Stimulated activated CD8-positive, alpha-beta memory T cell treated with anti-CD3 and anti-CD28 coated beads, Interleukin-2, amount 100 ng/mL, for 48 hours (primary cell): ENCODE data around the gene CLINT1.

Source experiments
- DNase-seq, 2 donors: peaks; one replicate each; pipeline ENCODE4 v3.0.0-alpha.2; 2020; ENCODE audit warnings: low read depth in 2 of 2

Gene CLINT1

DNA sequence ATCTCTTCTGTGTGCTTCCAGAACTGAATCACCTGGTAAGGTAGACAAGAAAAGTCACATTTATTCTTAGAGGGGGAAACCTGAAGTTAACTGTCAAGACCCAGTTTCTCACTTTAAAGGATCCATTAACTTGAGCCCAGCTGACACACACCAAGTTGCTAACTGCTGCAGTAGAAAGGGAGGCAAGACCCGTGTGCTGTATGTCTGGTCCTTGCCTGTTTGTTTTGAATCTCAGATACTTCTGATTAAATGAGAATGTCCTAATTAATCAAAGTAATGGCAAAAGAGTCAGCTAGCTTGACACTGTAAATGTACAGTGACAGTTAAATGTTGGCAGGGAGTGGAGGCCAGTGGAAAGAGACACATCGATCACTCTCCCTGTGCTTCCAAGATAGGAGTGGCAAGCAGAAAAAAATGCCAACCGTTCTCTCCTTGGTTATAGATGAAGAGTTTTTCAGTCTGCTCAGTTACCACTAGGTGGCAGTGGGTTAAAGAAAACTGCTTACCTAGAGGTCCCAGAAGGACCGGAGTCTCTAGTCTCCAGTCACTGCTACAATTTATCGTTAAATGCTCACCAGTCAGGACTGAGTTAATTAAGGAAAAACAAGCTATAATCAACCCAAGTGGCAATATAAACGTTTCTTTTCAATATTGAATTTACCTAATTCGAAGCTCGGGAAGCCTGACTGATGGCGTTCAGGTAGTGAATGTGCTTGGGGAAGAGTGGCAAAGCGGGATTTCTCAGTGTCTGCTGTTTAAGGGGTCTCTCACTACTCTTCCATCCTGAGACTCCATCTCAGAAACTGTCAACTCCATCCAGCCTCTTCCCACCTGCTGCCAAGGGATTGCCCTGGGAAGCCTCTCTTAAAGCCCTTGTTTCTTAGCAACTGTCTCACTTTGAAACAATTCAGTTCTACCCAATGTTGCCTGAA, 97.0 kb downstream of the CLINT1 start:
- no peak for DNase-seq

DNA sequence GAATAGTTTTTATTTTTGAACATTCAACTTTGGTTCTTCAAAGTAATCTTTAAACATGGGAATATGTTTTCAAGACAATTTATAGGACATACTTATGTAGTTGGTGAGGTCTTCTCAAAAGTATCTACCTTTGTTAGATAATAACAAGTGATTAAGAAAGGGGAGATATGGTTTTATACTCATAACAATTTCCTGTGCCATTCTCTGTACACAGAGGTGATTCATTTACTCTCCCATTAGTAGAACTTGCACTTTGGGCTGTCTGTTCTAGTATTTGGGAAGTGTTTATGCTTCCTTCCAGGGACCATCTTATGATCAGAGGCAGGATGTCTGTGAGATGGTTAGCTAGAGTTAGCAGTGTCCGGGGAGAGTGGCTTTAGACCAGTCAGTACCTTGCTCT, 100.2 kb downstream of the CLINT1 start:
- no peak for DNase-seq

DNA sequence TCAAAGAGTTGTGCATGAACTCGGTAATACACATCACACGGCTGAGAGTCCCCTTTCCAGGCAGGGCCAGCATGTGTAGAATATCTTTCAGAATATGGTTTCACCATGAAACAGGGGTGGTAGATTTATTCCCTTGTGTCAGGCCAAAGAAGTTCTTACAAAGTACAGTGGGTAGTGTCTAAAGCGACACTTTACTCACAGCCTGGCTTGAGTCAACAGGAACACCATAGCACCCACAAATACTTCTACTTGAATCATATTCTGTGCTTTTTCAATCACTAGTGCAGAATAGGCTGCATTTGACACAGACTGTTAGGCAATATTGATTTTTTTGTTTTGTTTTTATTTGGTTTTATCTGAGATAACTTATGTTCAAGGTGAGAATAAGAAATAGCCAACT, 102.8 kb downstream of the CLINT1 start:
- DNase-seq: no peak

DNA sequence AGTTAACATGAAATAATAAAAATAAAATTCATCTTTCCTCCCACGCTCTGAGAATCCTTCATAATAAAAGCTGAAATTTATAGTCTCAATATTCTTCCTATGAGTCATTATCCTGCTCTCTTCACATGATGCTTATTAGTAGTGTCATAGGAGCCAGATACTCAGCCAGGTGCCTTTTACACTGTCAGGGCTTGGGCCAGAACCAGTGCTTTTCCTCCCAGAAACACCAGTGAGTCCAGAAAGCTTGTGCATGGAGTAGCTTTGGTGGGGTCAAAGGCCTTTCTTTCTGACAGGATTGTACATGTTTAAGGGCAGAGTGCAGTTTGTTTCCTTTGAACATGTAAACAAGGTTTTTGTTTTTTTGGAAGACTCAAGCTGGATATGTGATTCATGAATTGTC, 108.6 kb downstream of the CLINT1 start:
- no peak for DNase-seq

DNA sequence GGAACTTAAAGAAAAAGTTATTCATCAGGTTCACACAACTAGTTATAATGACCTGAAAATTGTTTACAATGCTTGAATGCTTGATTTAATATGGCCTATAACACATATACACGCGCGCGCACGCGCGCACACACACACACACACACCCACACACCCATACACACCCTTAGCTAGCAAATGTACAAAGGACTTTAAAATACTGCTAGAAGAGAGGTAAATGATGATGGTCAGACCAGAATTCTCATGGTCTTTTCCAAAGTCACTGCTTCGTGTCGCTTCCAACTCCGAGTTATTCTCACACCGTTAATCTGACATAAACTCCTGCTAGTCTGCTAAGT, 109.5 kb downstream of the CLINT1 start:
- DNase-seq: no peak

DNA sequence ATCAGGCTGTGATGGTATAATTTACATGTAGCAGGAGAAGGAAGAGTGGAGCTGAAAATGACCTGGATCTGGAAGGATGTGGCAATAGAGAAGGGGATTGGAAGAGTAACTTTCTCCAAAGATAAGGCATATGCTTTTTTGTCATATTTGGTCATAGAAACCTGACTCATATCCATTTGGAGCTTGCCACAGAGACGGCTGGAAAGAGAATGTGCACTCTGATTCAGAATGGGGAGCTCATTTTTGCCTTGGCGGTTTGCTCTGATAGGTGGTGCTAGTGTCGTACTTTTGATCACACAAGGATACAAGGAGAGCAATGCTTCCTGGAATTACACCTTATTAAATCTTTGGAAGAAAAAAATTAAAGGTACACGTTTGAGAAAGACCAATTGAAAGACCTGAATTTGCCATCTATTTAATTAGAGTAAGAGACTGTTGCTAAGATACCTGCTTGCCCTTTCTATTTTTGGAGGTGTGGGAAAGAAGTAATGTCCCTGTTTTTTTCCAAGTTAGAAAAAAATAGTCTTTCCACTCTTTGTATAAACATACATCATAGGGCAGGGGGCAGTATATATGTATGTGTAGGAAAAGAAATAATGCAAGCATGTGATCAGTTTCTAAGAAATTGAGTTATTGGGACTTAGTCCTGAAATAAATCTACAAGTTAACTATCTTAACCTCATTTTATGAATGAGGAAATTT, 110.0 kb downstream of the CLINT1 start:
- no peak for DNase-seq

DNA sequence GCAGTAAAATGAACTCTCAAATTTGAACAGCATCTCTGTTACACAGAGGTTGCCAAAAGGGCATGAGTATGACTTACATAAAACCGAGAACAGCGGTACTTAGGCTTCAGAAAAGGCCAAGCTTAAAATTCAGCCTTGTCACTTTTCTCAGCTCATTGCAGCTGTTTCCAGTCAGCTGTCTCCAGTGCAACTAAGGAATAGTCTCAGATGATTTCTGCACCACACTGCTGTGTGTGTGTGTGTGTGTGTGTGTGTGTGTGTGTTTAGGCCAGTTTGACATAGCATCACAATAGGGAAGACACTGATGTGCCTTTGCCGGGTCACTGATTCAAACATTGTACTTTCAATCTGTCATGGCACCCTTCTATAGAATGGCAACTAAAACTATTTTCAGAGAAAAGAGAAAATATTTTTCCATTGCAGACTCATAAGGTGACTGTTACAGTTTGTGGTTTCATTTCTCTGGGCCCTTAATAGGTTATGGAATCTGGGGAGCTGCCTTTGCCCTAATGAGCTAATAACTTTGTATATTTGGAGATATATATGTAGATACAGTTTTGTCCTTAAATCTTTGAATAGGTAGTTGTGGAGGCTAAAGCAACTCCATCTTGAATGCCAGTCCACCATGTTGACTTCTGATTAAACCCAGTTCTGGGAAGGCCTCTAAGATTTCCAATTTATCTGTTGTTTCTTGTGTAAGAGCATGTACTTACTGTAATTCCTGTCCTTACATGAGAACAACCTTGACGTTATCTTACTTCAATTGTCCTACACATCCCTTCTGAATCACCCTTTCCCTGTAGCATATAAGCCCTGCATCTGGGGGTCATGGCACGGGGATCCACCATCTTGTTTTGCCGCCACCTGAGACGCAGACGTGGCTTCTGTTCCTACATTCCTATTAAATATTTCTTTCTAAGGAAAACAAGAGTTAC, 110.9 kb downstream of the CLINT1 start:
- no peak for DNase-seq

DNA sequence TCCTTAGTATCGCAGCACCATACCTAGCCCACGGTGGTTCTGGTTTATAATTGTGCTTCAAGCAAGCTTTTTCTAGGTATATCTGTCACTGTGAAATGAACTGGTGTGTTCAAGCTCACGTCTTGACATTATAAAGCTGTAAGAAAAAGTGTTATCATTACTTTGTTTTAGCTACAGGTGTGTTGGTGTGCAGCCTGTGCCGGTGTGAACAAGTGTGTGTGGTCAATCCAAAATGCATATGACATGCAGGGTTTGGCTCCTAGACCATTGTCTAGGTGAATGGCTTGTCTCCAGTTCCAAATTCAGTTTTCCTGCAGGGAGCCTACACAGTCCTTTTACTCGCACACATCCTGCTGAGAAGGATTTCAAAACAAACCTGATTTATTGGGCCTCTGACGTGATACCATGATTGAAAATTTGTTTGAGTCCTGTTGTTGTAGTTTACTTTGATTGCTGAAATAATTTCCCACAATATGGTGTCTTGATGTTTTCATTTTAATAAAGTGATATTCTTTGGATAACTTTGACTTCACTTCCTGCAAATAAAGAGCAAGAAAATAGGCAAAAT, 111.7 kb downstream of the CLINT1 start:
- no peak for DNase-seq

DNA sequence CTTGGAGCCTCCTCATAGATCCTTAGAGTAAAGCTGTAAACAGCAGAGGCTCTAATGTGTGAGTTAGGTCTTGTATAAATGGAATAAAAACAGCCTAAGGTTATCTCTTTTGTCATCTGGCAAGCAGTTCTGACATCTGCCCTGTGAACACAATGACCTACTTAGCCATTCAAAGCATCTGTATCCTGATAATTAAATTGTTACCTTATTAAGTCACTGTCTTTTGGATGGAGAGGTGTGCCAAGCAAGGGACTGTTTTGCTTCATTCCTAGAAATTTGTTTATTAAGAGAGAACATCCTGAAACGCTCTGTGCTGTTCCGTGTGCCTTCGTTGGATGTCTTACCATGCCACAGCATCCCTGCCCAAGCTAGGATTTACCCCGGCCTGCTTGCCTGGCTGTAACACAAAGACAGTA, 113.9 kb downstream of the CLINT1 start:
- DNase-seq: no peak

DNA sequence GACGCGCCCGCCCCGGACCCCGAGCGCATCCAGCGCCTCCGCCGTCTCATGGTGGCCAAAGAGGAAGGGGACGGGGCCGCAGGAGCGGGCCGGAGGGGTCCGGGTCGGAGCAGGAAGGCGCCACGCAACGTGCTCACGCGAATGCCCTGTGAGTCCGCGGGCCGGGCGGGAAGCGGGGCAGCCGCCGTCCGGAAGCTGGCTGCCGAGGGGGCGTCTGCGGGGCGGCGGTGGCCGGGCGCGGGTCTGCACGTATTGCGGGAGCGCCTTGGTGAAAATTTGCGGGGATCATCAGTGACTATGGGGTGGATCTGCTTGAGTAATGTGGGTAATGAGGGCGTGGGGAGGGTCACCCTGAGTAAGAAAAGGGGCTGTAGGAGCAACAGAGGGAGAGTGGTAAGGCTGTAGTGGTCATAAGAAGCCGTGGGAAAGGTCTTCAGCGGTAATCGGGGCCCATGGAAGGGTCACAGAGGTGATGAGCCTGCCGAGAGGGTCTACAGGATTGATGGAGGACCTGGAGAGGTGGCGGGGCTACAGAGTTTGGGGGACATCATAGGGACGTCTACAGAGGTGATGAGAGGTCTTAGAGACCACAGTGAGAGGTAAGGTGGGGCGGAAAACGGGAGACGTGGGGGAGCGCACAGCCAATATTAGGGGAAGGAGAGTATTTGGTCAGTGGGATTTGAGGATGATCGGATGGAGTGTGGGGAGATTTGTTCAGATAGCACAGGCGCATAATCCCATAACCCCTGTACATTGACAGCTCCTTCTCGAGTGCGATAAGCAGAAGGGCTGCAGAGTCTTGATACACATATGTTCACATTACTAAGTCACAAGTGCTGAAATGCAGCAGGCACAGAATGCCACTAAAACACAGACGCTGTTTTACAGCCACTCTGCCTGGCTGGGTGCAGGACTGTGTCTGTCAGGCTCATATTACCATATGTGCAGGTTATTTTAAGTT, 114.6 kb downstream of the CLINT1 start:
- DNase-seq: peak in 1 of 2 donors; percentile 8

DNA sequence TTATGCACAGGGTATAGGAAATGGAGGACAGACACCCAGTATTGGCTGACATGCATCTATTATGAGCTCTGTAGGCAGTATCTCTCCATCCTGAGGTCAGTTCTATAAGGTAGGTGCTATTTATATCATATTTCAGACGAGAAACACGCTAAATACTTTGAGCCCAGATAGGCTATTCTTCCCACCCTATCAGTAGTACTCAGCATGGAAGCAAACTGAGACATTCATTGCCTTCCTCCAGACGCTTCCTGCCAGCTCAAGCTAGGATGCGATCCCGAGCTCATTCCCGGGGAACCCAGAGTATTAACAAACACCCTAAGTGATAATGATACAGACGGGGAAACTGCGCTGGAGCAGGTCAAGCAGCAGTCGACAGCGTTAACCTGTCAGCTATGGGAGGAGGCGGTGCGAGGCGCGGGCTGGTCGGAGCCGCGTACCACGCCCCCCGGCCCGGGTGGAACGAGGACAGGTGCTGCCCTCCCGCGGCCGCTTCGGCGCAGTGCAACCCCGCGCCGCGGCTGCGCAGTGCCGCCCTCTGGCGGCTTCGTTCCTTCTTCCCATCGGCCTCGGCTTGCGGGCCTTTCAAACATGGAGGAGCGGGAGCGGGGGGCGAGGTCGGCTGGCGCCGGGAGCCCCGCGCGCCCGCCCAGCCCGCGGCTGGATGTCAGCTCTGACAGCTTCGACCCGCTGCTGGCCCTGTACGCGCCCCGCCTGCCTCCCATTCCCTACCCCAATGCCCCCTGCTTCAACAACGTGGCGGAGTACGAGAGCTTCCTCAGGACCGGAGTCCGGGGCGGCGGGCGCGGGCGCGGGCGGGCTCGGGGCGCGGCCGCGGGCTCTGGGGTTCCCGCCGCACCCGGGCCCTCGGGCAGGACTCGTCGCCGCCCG, 115.5 kb downstream of the CLINT1 start, which contains the start of gene LSM11:
LSM11 (plus strand) TSS at position 550 of the 888 bp plus-strand sequence; CDS start at position 589, 39 bp downstream.
- DNase-seq: peak; percentile 85 to 89

DNA sequence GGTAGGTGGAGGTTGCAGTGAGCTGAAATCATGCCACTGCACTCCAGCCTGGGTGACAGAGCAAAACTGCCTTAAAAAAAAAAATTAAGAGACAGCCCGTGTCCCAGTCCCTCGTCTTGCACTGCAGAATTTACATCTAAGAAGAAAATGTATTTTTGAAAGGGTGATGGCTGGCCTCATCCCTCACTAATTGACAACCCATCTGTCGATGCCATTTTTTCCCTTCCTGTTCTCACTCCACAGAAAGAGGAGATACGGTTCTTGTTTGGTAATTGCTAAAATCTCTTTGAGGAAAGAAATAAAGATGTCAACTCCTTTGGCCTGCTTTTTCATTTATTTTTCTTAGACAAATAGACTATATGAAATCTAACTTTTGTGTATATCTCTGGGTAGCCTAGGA, 117.8 kb downstream of the CLINT1 start:
- no peak for DNase-seq

DNA sequence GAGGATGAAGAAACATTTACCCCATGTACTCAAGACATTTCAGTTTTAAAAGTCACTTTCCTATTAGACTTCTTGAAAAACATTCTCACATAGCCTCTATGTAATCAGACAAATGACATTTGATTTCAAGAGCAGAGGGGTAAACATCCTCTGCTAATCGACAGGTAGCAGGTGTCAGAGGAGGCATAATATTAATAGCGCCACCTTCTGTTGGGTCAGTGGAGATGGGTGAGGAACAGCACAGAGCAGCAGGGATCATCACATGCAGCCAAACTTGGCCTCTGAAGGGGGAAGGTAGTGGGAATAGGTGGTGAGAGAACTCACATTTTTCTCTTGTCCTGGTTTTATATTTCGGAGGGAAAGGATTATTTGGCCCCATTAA, 118.7 kb downstream of the CLINT1 start:
- no peak for DNase-seq

DNA sequence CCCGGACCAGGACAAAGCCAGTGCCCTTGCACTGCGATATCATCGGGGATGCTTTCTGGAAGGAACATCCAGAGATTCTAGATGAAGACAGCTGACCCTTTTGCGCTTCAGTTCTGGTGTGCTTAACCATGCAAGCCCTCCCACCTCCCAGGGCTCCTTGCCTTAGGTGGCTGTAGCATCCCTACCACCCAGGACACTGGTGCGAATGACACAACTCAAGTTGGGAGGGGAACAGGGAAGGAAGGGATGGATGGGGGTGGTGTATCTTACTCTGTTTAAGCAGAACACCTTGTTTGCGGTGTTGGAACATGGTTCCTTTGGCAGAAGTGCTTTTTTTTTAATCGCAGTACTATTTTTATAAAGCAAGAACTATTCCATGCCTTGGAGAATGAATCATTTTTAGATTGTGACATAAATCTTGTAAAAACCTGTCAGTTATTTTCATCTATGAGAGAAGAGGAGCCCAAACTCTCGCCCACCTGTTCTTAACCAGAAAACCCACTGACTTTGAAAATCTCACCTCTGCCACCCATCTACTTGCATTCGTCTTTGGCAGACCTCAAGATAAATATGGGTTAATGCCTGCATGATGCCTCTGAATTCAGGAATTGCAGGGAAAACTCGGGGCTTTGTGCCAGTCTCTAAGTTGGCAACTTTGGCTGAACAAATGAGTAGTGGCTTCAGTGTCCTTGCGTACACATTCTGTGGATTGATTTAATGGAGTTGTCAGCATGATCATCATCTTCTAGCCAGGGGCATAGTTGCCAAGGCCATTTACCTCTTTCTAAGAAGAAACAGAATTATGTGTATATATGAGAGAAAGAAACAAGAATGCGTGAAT, 119.3 kb downstream of the CLINT1 start:
- no peak for DNase-seq

DNA sequence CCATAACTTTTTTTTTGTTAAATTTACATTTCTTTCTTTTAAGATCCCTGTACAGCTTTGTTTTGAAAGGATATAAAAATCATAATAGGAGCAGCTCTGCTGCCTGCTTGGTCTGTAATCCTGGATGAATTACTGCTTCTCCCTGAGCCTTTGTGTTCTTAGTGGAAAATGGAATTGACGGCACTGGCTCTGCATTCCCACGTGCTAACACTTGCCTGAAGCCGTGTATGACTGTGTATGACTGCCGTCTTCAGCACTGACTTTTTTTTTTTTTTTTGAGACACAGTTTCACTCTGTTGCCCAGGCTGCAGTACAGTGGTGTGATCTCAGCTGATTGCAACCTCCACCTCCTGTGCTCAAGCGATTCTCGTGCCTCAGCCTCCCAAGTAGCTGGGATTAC, 123.0 kb downstream of the CLINT1 start:
- DNase-seq: no peak
